ENCODE measurements around the gene PBX1.

Gene PBX1

GRCh38 chr1:164720440-164721227, 161.7 kb downstream of the PBX1 start:
- DNase-seq (ENCODE audit: low spot score): no peak

GRCh38 chr1:164721228-164721496, 162.2 kb downstream of the PBX1 start:
- H3K18ac ChIP-seq (ENCODE audit: low read length): no peak overlapping the region
- no peak overlapping the region for H4K8ac ChIP-seq (ENCODE audit: low read depth, low read length)
- peaks cover 0 to 1% of the 10 kb centered on the region in 2 donors for H3K4me1 ChIP-seq (ENCODE audit: control insufficient read depth in 2 of 2, insufficient read depth in 1 of 2, low read depth in 1 of 2, low read length in 2 of 2)
- WGBS, 2 donors (ENCODE audit: extremely low coverage in 2 of 2, insufficient read length in 2 of 2, insufficient replicate concordance in 1 of 2): no CpG with 5 or more reads among the region's 2 CpGs
- no peak for DNase-seq (ENCODE audit: low spot score)
- no peak overlapping the region for H2BK12ac ChIP-seq (ENCODE audit: low read length)
- H3K14ac ChIP-seq (ENCODE audit: low read length): no peak overlapping the region
- H3K79me1 ChIP-seq (ENCODE audit: low read depth, low read length): peaks cover 2% of the 10 kb centered on the region
- no peak overlapping the region for H3K4ac ChIP-seq (ENCODE audit: low read length)
- no peak overlapping the region for H2BK5ac ChIP-seq (ENCODE audit: low read length)
- H2BK120ac ChIP-seq (ENCODE audit: low read depth, low read length): no peak overlapping the region
- H3K4me3 ChIP-seq (ENCODE audit: low read length in 2 of 2): no peak overlapping the region
- H2AK5ac ChIP-seq (ENCODE audit: low read depth, low read length): no peak overlapping the region
- H3K27me3 ChIP-seq (ENCODE audit: control insufficient read depth in 3 of 3, insufficient read depth in 3 of 3, low read depth in 1 of 3, low read length in 3 of 3): no peaks in the 10 kb centered on the region
- H2BK15ac ChIP-seq (ENCODE audit: low read length): no peak overlapping the region
- no peak overlapping the region for H2AFZ ChIP-seq (ENCODE audit: low read length)
- no peak overlapping the region for H3K4me2 ChIP-seq (ENCODE audit: insufficient read depth, low read length, poor library complexity, severe bottlenecking)
- H3K9ac ChIP-seq (ENCODE audit: low read depth, low read length, poor library complexity): no peak overlapping the region
- no peak overlapping the region for H3K27ac ChIP-seq (replicated peaks; ENCODE audit: low read length)
- H3K36me3 ChIP-seq (replicated peaks in 1 of 2; ENCODE audit: control insufficient read depth in 2 of 2, insufficient read depth in 2 of 2, low read length in 2 of 2): no peaks in the 10 kb centered on the region
- peaks cover 0 to 9% of the 10 kb centered on the region in 2 donors for H3K9me3 ChIP-seq (replicated peaks in 1 of 2; ENCODE audit: control insufficient read depth in 2 of 2, insufficient read depth in 1 of 2, low read depth in 1 of 2, low read length in 2 of 2)
- H4K91ac ChIP-seq (ENCODE audit: low read depth, low read length, poor library complexity): no peak overlapping the region
- H3K23ac ChIP-seq (ENCODE audit: low read depth, low read length, poor library complexity): no peak overlapping the region

More at GRCh38 chr1:164720440-164721227, 161.7 kb downstream of the PBX1 start:
- Histone ChIP-seq H3K4ac (ENCODE audit: low read length) (no peak overlapping the region), H2AK5ac (ENCODE audit: low read depth, low read length) (no peak overlapping the region), H2BK12ac (ENCODE audit: low read length) (no peak overlapping the region), H3K4me3 (ENCODE audit: low read length in 2 of 2) (no peak overlapping the region), H2BK15ac (ENCODE audit: low read length) (no peak overlapping the region), H4K8ac (ENCODE audit: low read depth, low read length) (no peak overlapping the region), H3K27me3 (ENCODE audit: control insufficient read depth in 3 of 3, insufficient read depth in 3 of 3, low read depth in 1 of 3, low read length in 3 of 3) (no peaks in the 10 kb centered on the region), H4K91ac (ENCODE audit: low read depth, low read length, poor library complexity) (no peak overlapping the region), H3K4me1 (ENCODE audit: control insufficient read depth in 2 of 2, insufficient read depth in 1 of 2, low read depth in 1 of 2, low read length in 2 of 2) (peaks cover 0 to 1% of the 10 kb centered on the region in 2 donors), H3K9me3 (replicated peaks in 1 of 2; ENCODE audit: control insufficient read depth in 2 of 2, insufficient read depth in 1 of 2, low read depth in 1 of 2, low read length in 2 of 2) (peaks cover 0 to 9% of the 10 kb centered on the region in 2 donors), H3K27ac (replicated peaks; ENCODE audit: low read length) (no peak overlapping the region), H3K36me3 (replicated peaks in 1 of 2; ENCODE audit: control insufficient read depth in 2 of 2, insufficient read depth in 2 of 2, low read length in 2 of 2) (no peaks in the 10 kb centered on the region), H3K23ac (ENCODE audit: low read depth, low read length, poor library complexity) (no peak overlapping the region), H3K79me1 (ENCODE audit: low read depth, low read length) (peaks cover 2% of the 10 kb centered on the region), H3K9ac (ENCODE audit: low read depth, low read length, poor library complexity) (no peak overlapping the region), H3K4me2 (ENCODE audit: insufficient read depth, low read length, poor library complexity, severe bottlenecking) (no peak overlapping the region), H3K18ac (ENCODE audit: low read length) (no peak overlapping the region), H2BK120ac (ENCODE audit: low read depth, low read length) (no peak overlapping the region), H3K14ac (ENCODE audit: low read length) (no peak overlapping the region), H2AFZ (ENCODE audit: low read length) (no peak overlapping the region), H2BK5ac (ENCODE audit: low read length) (no peak overlapping the region)
- no CpG with 5 or more reads among the region's 7 CpGs for WGBS, 2 donors (ENCODE audit: extremely low coverage in 2 of 2, insufficient read length in 2 of 2, insufficient replicate concordance in 1 of 2)

- Histone ChIP-seq H3K79me1 (ENCODE audit: low read depth, low read length) (peaks cover 2% of the 10 kb centered on the region), H3K9me3 (replicated peaks in 1 of 2; ENCODE audit: control insufficient read depth in 2 of 2, insufficient read depth in 1 of 2, low read depth in 1 of 2, low read length in 2 of 2) (peaks cover 0 to 9% of the 10 kb centered on the region in 2 donors), H3K36me3 (replicated peaks in 1 of 2; ENCODE audit: control insufficient read depth in 2 of 2, insufficient read depth in 2 of 2, low read length in 2 of 2) (no peaks in the 10 kb centered on the region), H4K8ac (ENCODE audit: low read depth, low read length) (no peak overlapping the region), H2AFZ (ENCODE audit: low read length) (no peak overlapping the region), H2BK120ac (ENCODE audit: low read depth, low read length) (no peak overlapping the region), H3K4me2 (ENCODE audit: insufficient read depth, low read length, poor library complexity, severe bottlenecking) (no peak overlapping the region), H3K9ac (ENCODE audit: low read depth, low read length, poor library complexity) (no peak overlapping the region), H2BK15ac (ENCODE audit: low read length) (no peak overlapping the region), H3K27me3 (ENCODE audit: control insufficient read depth in 3 of 3, insufficient read depth in 3 of 3, low read depth in 1 of 3, low read length in 3 of 3) (no peaks in the 10 kb centered on the region), H3K18ac (ENCODE audit: low read length) (no peak overlapping the region), H3K4me1 (ENCODE audit: control insufficient read depth in 2 of 2, insufficient read depth in 1 of 2, low read depth in 1 of 2, low read length in 2 of 2) (peaks cover 0 to 1% of the 10 kb centered on the region in 2 donors), H2BK5ac (ENCODE audit: low read length) (no peak overlapping the region), H3K23ac (ENCODE audit: low read depth, low read length, poor library complexity) (no peak overlapping the region), H4K91ac (ENCODE audit: low read depth, low read length, poor library complexity) (no peak overlapping the region), H3K27ac (replicated peaks; ENCODE audit: low read length) (no peak overlapping the region), H3K4me3 (ENCODE audit: low read length in 2 of 2) (no peak overlapping the region), H2AK5ac (ENCODE audit: low read depth, low read length) (no peak overlapping the region), H3K4ac (ENCODE audit: low read length) (no peak overlapping the region), H3K14ac (ENCODE audit: low read length) (no peak overlapping the region), H2BK12ac (ENCODE audit: low read length) (no peak overlapping the region)
- no CpG with 5 or more reads among the region's 9 CpGs for WGBS, 2 donors (ENCODE audit: extremely low coverage in 2 of 2, insufficient read length in 2 of 2, insufficient replicate concordance in 1 of 2)
- no peak for DNase-seq (ENCODE audit: low spot score)
Measured at GRCh38 chr1:164723296-164723798, 164.4 kb downstream of the PBX1 start.

DNA sequence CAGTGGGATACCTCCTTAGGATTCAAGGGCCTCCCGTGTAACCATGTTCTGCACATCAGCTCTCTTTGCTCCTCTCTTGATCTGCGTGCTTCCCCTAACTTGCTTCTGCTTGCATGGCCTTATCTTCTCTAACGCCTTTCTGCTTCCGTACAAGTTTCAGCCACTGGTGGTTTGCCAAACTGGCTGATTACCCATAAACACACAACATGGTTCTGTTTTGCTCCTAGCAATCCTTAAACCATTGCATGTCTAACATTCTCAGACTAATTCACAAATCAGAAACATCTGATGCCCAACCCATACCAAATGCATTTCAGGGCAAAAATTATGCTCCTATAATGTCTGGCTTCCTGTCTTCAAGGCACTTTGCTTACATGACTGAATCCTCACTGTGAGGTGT, 166.4 kb downstream of the PBX1 start:
- no peak overlapping the region for H2BK15ac ChIP-seq (ENCODE audit: low read length)
- WGBS, 2 donors (ENCODE audit: extremely low coverage in 2 of 2, insufficient read length in 2 of 2, insufficient replicate concordance in 1 of 2): no CpG with 5 or more reads among the region's 4 CpGs
- no peak overlapping the region for H4K91ac ChIP-seq (ENCODE audit: low read depth, low read length, poor library complexity)
- H2AFZ ChIP-seq (ENCODE audit: low read length): no peak overlapping the region
- H3K79me1 ChIP-seq (ENCODE audit: low read depth, low read length): peaks cover 4% of the 10 kb centered on the region
- H3K27ac ChIP-seq (replicated peaks; ENCODE audit: low read length): no peak overlapping the region
- H3K4me3 ChIP-seq (ENCODE audit: low read length in 2 of 2): no peak overlapping the region
- no peak overlapping the region for H2BK120ac ChIP-seq (ENCODE audit: low read depth, low read length)
- peaks cover 1 to 7% of the 10 kb centered on the region in 2 donors for H3K4me1 ChIP-seq (ENCODE audit: control insufficient read depth in 2 of 2, insufficient read depth in 1 of 2, low read depth in 1 of 2, low read length in 2 of 2)
- no peak overlapping the region for H3K14ac ChIP-seq (ENCODE audit: low read length)
- H3K27me3 ChIP-seq (ENCODE audit: control insufficient read depth in 3 of 3, insufficient read depth in 3 of 3, low read depth in 1 of 3, low read length in 3 of 3): no peaks in the 10 kb centered on the region
- DNase-seq (ENCODE audit: low spot score): no peak
- no peak overlapping the region for H2BK12ac ChIP-seq (ENCODE audit: low read length)
- H2BK5ac ChIP-seq (ENCODE audit: low read length): no peak overlapping the region
- H3K4me2 ChIP-seq (ENCODE audit: insufficient read depth, low read length, poor library complexity, severe bottlenecking): no peak overlapping the region
- H3K23ac ChIP-seq (ENCODE audit: low read depth, low read length, poor library complexity): no peak overlapping the region
- H4K8ac ChIP-seq (ENCODE audit: low read depth, low read length): no peak overlapping the region
- no peaks in the 10 kb centered on the region for H3K36me3 ChIP-seq (replicated peaks in 1 of 2; ENCODE audit: control insufficient read depth in 2 of 2, insufficient read depth in 2 of 2, low read length in 2 of 2)
- H3K9ac ChIP-seq (ENCODE audit: low read depth, low read length, poor library complexity): no peak overlapping the region
- no peak overlapping the region for H2AK5ac ChIP-seq (ENCODE audit: low read depth, low read length)
- peaks cover 0 to 9% of the 10 kb centered on the region in 2 donors for H3K9me3 ChIP-seq (replicated peaks in 1 of 2; ENCODE audit: control insufficient read depth in 2 of 2, insufficient read depth in 1 of 2, low read depth in 1 of 2, low read length in 2 of 2)
- H3K18ac ChIP-seq (ENCODE audit: low read length): no peak overlapping the region
- H3K4ac ChIP-seq (ENCODE audit: low read length): no peak overlapping the region
